ENCODE data around the gene INSC.

GRCh38 chr11:15258433-15259165 is 143.9 kb downstream of the INSC start:
- no peak for TF ChIP-seq CTCF (IDR thresholded peaks at IDR 0.05 in 4 of 5, conservative IDR thresholded peaks at IDR 0.05 in 1 of 5)
- TF ChIP-seq POLR2A (IDR thresholded peaks at IDR 0.05) = no peak
